Testis (tissue), 2 donors: Measurements from ENCODE around the gene CLNS1A.

Experiments used
- CTCF ChIP-seq, 3 experiments: fragments of 450-650 bp in 2 of 3; fragments of 200-600 bp in 1 of 3; sonication (generic) in 1 of 3; IDR thresholded peaks; one replicate each; pipeline ENCODE4 v1.5.1; 2016 to 2019; ENCODE audit warnings: antibody characterized with exemption in 3 of 3, mild to moderate bottlenecking in 2 of 3, moderate library complexity in 1 of 3
- POLR2A ChIP-seq: fragments of 450-650 bp; IDR thresholded peaks from one replicate; pipeline ENCODE4 v1.6.1; 2017; ENCODE audit warnings: antibody characterized with exemption, mild to moderate bottlenecking, moderate library complexity

GRCh38 chr11:77604281-77604680 is 33.3 kb downstream of the CLNS1A start:
- no peak for TF ChIP-seq POLR2A
- TF ChIP-seq CTCF (IDR thresholded peaks at IDR 0.05) = no peak
